GM12892 (cell line): Measurements from ENCODE around the gene ZNF407.

ENCODE experiments used
- DNase-seq: peaks from one replicate; pipeline ENCODE4 v3.0.0; 2011; ENCODE audit not compliant: insufficient read length
- FAIRE-seq: peaks from 2 replicates; lab custom pipeline; 2011; peaks lifted over from hg19 to GRCh38; lab: Jason Lieb, UNC
- POLR2A ChIP-seq: IDR thresholded peaks from 2 replicates; pipeline ENCODE4 v1.6.1; 2011; ENCODE audit warnings: low read depth, low read length, control low read depth
- POLR2AphosphoS5 ChIP-seq: IDR thresholded peaks from 2 replicates; pipeline ENCODE4 v1.6.1; 2011; ENCODE audit warnings: low read depth, low read length, control low read depth
- TAF1 ChIP-seq: IDR thresholded peaks from 2 replicates; pipeline ENCODE4 v1.6.1; 2011; ENCODE audit warnings: low read depth, mild to moderate bottlenecking, control low read depth, low read length, borderline replicate concordance

The ZNF407 gene

DNA sequence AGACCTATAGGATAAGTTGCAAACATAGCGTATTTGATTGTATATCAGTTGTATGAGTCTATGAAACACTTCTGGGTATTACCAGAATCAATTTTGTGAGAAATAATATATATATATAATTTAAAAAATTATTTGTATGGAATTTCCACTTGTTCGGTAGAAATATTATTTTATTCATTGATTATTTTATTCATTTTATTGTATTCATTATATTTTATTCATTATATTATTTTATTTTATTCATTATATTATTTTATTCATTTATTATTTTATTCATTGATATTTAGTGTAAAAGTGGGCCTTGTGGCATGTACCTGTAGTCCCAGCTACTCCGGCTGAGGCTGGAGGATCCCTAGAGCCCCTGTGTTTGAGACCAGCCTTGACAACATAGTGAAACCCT is 268.9 kb downstream of the ZNF407 start:
- TF ChIP-seq POLR2A, result no peak
- no peak for TF ChIP-seq POLR2AphosphoS5
- TF ChIP-seq TAF1, result no peak
- DNase-seq (no peak), FAIRE-seq (no peak)

DNA sequence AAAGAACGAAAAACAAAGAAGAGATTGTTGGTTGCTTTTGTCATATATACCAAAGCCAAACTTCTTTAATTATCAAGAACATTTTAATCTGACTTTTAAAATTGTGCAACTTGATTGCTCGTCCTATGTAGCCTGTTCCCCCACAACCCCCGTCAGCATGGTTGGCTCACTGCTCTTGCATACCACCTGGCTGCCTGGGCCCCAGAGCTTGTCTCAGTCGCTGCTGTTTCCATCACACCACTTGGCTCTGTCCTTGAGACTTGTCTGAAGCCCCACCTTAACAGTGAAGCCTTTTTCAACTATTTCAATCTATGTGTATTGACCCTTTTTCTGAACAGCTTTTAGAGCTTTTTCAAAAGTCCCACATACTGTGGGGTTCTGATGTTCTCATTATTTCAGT is 270.8 kb downstream of the ZNF407 start:
- TF ChIP-seq TAF1, result no peak
- TF ChIP-seq POLR2AphosphoS5, result no peak
- no peak for TF ChIP-seq POLR2A
- no peak for FAIRE-seq
- DNase-seq, result no peak

DNA sequence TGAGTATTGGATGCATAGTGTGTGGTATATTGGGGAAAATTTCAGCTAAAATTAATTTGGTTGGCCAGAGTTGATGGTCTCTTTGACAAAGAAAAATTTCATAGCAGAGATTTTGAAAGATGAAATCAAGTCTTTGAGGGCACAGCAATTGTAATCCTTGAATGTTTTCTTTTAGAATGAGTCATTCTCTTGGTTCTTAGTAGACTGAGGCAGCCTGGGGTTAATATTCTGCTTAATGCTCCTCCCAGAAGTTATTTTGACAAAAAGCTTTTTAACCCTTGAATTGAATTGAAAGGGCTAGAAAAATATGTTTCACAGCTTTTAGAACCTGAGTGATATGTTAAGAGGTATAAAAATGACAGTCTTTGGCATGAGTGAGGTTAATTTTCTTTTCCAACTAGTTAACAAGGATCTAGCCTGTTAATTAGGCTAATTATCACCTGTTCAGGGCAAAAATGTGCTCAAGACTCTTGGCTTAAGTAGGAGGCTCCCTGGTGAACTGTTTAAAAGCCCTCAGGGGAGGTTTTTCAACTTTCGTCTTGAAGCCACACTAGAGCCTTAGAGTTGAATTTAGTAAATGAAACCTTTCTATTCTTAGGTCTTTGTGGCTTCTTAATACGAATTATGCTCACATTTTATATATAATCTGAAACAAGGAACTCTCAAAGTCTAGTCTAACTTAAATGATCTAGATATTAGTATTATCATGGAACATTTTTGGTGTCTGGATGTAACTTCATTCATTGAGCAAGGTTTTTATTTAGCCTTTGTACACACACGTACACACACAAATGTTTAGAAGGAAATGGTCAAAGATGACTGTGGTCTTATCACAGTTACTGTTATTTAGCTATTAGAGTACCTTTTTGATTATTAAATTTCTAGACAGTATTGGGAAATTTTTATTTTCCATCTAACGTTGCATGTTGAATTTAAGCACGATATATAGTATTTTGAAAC is 272.5 kb downstream of the ZNF407 start:
- DNase-seq (no peak), FAIRE-seq (peak; percentile 77)
- TF ChIP-seq TAF1, result no peak

DNA sequence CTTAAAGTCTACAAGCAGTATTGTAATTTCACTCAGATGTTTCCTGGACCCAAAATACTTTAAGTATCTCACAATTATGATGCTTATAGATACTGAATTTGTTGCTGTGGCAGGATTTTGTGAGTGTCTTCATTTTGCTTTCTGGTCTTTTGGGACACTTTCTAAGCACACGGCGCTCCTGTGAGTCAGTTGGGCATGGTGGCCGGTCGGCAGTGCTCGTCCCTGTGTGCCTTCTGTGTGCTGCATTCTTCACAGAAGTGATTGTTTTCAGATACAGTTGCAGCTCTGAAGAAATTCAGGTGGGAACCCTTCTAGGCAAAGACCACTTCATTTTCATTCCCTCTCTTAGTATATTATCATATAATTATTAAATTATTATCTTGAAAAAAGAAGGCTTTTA is 273.3 kb downstream of the ZNF407 start:
- TF ChIP-seq POLR2AphosphoS5 (no peak), TAF1 (no peak), POLR2A (no peak)
- DNase-seq, result no peak
- FAIRE-seq, result no peak

DNA sequence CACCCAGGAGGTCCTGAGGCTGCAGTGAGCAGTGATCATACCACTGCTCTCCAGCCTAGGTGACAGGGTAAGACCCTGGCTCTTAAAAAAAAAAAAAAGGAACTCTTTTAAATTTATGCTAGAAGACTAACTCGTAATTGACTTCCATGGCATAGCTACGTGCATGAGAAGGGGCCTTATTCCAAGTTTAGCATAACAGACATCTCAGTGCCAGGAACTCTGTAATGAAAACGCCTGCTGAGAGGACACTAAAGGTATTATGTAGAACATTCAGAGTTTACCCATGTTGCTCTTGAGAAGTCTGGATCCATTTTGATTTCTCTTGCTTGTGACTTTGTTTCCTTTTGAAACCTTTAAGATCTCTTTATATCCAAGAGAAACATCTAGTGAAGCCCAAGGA is 276.0 kb downstream of the ZNF407 start:
- DNase-seq (no peak), FAIRE-seq (no peak)
- TF ChIP-seq POLR2A (no peak), POLR2AphosphoS5 (no peak), TAF1 (no peak)

DNA sequence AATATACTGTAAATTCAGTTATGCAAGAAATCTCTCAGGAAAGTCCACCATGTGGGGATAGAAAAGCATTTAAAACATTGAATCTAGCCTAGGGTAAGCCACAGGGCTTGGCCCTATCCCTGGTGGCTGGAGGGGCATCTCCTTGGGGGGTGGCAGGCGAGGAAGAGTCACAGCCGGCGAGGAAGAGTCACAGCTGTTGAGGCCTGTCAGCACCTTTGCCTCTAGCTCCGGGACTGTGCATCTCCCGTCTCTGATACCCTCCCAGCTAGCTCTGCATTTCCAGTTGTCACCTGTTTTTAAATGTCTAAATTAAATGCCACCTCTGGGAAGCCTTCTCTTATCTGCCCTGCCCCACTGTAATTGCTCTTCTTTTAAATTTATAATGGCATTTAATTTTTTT is 276.7 kb downstream of the ZNF407 start:
- FAIRE-seq (no peak), DNase-seq (no peak)
- TF ChIP-seq POLR2A (no peak), TAF1 (no peak), POLR2AphosphoS5 (no peak)

DNA sequence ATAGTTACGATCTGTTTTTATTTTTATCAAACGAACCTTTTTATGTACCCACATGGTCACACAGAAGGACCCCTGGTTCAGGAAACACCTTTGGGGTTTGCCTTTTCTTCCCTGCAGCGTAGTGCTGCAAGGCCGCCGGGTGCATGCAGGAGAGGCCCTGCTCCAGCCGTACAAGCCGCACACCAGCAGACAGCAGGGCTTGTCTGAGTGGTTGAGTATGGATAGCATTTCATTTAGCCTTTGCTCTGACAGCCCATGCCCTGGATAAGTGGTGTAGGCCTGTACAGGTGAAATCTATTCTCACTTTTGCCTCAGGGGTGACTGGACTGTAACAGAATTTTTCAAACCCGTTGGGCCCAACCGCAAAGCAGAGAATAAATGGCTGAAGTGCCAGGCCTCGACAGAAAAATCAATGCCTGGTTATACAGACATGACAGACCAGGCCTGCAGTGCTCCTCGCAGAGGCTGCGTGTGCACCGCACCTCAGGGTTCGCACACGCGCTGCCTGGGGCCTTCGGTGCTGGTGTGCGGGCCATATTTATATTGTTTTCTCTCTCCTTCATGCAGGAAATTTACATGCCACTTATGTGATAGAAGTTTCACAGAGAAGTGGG is 279.1 kb downstream of the ZNF407 start:
- no peak for TF ChIP-seq POLR2AphosphoS5
- TF ChIP-seq TAF1, result no peak
- no peak for TF ChIP-seq POLR2A
- no peak for DNase-seq
- FAIRE-seq, result no peak

DNA sequence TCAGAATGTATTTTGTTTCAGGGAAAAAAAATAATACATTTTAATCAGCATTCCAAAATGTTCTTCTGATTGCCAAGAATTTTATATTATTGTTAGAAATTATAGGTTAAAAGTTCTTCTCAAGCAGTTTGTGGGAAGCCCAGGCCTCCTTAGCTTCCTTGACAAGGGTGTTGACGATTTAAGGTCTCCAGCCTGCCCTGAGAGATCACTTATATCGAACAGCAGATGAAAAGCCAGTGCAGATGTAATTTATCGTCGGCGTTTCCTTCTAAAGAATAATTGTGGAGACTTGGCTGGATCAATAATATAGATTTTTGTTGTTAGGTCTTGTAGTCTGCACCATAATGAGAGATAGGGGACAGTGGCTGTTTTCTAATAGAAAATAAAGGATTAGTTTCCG is 280.6 kb downstream of the ZNF407 start:
- DNase-seq, result no peak
- no peak for FAIRE-seq
- TF ChIP-seq POLR2AphosphoS5 (no peak), POLR2A (no peak), TAF1 (no peak)

DNA sequence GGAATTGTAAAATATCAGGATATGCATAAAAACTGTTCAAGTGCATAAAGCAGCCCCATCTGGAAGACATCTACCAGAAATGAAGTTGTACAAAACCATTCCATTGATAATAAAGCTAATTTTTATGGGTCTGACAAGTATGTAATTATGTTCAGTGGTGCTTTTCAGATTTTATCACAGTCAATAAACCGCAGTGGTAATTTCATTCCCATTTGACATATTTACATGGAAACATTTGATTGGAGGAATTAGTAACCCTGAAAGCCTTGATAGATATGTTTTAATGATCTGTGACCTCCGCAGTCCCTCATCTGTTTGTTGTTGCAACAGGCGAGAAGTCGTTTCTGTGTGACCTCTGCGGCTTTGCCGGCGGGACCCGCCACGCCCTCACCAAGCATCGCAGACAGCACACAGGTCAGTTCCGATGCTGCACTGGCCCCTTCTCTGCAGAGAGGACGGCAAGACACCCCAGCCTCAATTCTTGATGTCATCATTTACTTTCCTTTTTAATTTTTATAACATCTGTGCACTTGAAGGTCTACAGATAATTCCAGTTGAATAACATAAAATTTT is 283.1 kb downstream of the ZNF407 start:
- no peak for FAIRE-seq
- no peak for TF ChIP-seq POLR2A
- TF ChIP-seq TAF1, result no peak
- TF ChIP-seq POLR2AphosphoS5, result no peak
- DNase-seq, result no peak

DNA sequence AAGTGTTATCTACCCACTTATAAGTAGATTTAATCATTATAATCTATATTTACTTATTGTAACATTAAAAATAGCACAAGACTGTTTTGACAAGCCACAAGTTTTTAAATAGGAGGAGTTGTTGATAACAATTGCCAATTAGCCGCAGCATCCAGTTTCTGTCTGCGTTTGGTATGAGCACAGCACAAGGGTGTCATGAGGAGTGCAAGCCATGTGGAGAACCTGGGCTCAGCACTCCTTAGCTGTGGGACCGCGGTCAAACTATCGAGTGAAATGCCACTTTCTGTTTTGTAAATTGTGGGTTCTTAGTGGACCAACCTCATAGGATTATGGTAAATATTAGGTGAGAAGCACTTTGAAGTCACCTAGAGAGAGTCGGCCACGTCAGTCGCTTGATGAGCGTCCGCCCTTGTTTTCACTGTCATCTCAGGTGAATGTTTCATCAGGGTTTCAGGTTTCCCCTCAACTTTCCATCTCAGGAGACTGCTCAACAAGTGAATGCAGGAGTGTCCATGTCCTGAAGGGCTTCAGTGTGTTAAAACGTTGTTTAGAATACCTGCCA is 294.5 kb downstream of the ZNF407 start:
- TF ChIP-seq POLR2A, result no peak
- TF ChIP-seq POLR2AphosphoS5, result no peak
- no peak for DNase-seq
- FAIRE-seq, result no peak

DNA sequence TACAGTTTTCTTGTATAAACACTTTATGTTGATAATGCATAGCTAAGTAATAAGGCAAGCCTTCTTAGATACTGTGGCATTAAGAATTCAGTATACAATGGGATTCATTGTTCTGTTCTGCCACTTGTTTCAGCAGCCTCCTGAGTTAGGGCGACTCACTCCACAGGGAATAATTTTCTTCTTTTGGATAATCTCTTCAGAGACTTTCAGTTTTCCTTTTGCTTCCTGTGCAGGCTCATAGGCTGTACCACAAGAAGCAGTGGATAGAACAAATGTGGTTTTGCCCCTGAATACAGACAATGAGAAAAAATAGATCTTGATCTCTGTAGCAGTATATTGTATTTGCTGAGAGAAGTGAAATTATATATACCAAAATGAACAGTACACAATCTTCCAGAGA is 298.0 kb downstream of the ZNF407 start:
- TF ChIP-seq POLR2A (no peak), POLR2AphosphoS5 (no peak), TAF1 (no peak)
- DNase-seq (no peak), FAIRE-seq (no peak)
